ENCODE results near the gene ITPKB.
"Not testable (repeated sequence)": the region's sequence is repeated elsewhere in the genome, so short reads cannot be mapped to it uniquely, and the experiment has no call there.

ITPKB gene

GRCh38 chr1:226754793-226755533 lies 15.9 kb upstream of the ITPKB start:
- DNase-seq: no peak

DNA sequence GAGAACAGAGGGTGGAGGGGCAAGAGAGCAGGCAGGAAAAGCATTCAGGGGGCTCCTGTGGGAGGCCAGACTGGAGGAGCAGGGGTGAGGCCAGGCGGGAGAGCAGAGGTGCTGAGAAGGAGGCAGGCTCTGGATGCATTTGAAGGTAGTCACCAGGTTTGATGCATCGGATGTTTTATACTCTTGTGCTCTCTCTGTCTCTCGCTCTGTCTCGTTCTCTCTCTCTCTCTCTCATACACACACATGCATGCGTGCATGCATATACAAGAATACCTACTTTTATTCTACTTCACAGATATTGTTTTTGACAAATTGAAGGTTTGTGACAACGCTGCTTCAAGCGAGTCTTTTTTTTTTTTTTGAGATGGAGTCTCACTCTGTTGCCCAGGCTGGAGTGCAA lies 15.0 kb upstream of the ITPKB start:
- DNase-seq: no peak

DNA sequence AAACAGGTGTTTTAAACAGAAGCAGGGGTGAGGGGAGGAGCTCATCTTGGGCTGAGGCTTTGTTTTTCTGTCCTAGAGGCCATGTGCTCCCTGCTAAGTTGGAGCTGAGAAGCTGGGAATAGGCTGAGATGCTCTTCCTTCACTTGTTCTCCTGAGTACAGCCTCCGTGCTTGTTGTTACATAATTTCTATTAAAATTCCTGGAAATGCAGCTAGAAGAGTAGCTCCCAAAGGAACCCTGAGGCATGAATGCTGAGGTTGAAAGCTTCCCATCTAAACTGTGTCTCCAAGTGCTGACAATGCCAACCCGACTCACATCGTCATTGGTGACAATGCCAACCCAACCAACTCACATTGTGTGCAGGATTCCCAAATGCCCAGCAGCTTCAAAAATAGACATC lies 12.6 kb upstream of the ITPKB start:
- no peak for DNase-seq

- DNase-seq: no peak
Measured at GRCh38 chr1:226751214-226751613, 12.1 kb upstream of the ITPKB start.

DNA sequence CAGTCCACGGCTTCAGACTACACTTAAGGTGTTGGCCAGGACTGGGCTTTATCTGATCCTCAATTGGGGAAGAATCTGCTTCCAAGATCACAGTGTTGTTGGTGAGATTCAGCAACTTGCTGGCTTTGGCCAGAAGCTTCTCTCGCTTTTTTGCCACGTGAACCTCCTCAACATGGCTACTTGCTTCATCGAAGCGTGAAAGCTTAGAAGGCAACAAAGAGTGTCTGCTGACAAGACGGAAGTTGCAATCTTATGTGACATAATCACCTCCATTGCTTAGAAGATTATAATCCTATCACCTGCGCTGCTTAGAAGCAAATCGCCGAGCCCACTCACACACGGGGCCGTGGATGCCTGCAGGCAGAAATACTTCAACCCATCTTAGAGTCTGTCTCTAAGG lies 10.4 kb upstream of the ITPKB start:
- DNase-seq: no peak

- no peak for DNase-seq
Measured at GRCh38 chr1:226748306-226748705, 9.2 kb upstream of the ITPKB start.

GRCh38 chr1:226747519-226748263 lies 8.6 kb upstream of the ITPKB start:
- DNase-seq: not testable (repeated sequence)

GRCh38 chr1:226743259-226743658 lies 4.2 kb upstream of the ITPKB start:
- DNase-seq: no peak

DNA sequence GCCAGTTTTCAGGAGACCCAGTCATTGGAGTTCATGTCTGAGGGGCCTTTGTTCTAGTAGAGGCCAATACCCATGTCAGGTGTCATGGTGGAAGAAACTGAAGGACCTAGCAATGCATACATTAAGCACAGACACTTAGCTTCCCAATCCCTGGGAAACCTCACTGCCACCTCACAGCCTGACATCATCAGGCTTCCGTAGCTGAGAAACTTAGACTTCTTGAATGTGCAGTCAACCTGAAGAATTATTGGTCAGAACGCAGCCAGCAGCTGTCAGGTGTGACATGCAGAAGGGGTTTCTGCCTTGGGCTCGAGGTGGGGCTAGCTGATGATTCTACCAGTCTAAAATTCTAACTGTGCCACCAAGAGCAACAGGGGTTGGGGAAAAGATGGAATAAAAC lies 1.9 kb upstream of the ITPKB start:
- no peak for DNase-seq

GRCh38 chr1:226739696-226740065 lies 599 bp upstream of the ITPKB start:
- DNase-seq: no peak

DNA sequence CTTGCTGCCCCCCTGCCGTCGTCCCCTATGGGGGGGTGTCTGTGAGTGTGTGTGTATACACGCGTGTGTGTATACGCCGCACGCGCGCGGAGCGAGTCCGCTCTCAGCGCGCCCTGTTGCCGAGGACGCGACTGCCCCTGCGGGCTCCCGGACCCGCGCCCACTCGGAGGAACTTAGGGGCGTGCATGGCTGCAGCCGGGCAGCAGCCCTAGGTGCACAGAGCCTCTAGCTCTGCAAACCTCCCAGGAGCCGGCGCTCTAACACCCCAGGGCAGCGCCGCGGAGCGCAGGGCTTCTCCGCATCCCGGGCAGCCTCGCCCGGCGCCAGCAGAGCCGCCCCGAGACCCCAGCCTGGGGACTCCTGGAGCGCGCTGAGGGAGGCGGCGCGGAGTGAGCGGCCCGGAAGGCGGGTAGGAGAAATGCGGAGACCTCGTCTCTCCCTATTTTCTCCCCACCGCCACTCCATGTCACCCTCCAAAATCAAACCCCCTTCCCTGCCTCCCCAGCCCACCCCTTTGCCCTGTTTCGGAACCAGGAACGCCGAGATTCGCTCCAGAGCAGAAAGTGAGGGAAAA lies 574 bp downstream of the ITPKB start:
- peak; percentile 50 for DNase-seq

- DNase-seq: peak; percentile 67
Measured at GRCh38 chr1:226737819-226738420, 1.2 kb downstream of the ITPKB start.

GRCh38 chr1:226736908-226737818 lies 1.9 kb downstream of the ITPKB start:
- peak; percentile 47 for DNase-seq

DNA sequence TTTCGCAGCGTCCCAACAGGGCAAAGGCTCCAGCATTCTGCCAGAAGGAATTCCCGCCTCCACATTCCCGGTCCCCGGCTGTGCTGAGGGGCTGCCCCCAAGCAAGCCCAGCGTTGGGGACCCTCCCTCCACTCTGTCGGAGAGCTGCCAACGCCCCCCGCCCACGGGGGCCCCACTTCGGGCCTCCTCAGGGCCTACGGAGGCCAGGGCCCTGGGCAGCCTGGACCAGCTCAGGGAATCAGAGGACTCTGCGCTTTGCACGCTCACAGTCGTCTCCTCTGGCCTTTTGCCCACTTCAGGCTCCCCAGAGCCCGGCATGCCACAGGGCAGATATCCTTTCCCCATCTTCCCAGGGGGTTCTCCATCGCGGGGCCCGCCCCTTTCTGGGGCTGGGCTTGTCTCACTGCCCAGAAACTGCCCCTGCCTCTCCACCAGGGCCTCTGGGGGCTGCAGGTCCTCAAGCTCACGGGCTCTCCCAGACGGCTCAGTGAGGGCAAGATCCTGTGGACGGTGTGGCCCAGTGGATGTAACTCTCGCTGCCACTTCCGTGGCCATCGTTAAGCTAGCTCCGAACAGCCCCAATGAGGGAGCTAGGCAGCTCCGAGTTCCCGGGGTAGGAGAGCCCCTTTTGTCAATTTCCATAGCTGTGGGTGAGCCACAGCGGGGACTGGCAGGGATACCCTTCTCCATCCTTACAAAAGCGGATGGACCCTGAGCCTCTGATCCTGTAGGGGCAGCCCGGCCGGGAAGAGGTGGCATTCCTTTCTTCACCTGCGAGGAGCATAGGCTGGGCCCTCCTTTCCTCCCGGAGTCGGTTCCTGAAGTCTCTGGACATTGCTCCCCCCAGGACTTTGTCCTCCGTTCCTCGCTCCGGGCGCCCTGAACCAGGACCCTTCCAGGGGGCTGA lies 2.8 kb downstream of the ITPKB start:
- no peak for DNase-seq

DNA sequence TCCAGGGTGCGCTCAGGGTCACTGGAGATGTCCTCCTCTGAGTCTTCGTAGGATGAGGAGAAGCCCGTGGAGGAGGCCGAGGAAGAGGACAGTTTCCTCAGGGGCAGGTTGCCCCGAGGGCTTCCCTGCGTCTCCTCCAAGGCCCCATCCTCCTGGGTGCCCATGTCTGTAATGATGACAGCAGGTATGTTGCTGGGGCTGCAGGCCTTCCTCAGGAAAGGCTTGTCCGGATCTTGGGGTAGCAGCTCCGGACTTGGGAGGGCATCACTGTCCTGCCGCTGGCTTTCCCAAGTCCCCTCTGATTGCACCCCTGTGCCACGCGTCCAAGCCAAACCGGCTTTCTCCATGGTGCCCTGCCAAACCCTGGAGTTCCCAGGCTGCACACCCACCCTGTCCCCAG lies 3.5 kb downstream of the ITPKB start:
- DNase-seq: no peak

- no peak for DNase-seq
Measured at GRCh38 chr1:226734611-226735153, 4.4 kb downstream of the ITPKB start.

DNA sequence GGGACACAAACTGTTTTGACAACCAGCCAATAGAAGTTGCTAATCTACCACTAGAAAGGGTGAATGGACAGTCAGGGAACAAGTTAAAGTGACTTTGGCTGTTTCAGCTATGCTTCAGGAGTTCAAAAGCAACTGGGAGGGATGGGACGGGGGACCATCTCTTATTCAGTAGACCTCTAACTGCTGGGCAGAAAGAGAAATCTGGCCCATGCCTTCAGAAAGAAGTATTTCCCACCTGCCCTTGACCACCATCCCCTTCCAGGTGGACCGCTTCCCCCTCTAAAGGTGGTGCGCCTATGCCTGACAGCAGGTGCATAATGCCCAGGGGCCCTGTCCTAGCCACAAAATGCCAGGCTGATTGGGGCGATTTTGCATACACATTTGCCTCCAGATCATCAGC lies 5.2 kb downstream of the ITPKB start:
- DNase-seq: no peak

- DNase-seq: no peak
Measured at GRCh38 chr1:226733304-226733703, 5.8 kb downstream of the ITPKB start.

- DNase-seq: no peak
Measured at GRCh38 chr1:226732856-226733291, 6.2 kb downstream of the ITPKB start.

DNA sequence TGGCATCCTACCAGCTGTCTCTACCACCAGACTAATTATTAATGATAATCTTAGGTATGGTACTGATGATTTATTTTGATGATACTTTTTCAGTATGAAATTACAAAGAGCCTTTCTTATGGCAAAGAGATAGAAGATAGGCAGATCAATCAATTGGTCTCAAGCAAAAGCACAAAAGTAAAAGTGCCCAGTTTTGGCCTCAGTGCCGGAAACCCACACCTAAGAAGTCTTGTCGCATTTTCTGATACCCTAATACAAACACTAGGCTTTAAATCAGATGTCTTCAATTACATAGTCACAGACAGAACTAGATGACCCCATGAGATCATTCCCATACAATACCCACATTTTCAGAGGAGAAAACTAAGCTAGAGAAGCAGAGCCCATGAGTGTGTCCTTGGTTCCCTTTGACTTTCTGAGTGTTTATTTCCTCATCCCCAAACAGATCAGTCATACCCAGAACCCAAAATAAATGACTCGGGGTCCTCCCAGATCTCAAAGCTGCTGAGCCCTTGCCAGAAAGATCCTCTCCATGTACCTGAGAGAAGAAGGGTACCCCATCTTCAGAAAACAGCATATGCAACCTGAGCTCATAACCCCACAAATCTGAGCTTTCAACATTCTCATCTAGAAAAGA lies 7.7 kb downstream of the ITPKB start:
- no peak for DNase-seq

GRCh38 chr1:226730836-226731235 lies 8.2 kb downstream of the ITPKB start:
- no peak for DNase-seq

All from DMS153 (cell line).